Spinal cord (tissue), 10 donors: ENCODE results near the gene ABL1. TPM values are rescaled to one million over a fixed set of nuclear protein-coding genes. Genes with fewer than 3 reads are reported as not detected.

ENCODE experiments used
- DNase-seq, 6 donors: peaks; one replicate each; pipeline versions ENCODE4 v3.0.0 to v3.0.0-alpha.2; 2013 to 2015; ENCODE audit warnings: low spot score in 6 of 6, low read depth in 4 of 6
- H3K27ac ChIP-seq: one replicate; pipeline ENCODE4 v1.5.1; 2013; ENCODE audit warnings: low read depth, low read length, control low read depth
- H3K27me3 ChIP-seq: one replicate; pipeline ENCODE4 v1.6.1; 2013; ENCODE audit warnings: low read length; ENCODE audit not compliant: control insufficient read depth, insufficient read depth
- H3K36me3 ChIP-seq: one replicate; pipeline ENCODE4 v1.6.1; 2013; ENCODE audit warnings: low read length; ENCODE audit not compliant: control insufficient read depth, insufficient read depth
- H3K4me1 ChIP-seq: one replicate; pipeline ENCODE4 v1.6.1; 2013; ENCODE audit warnings: low read length; ENCODE audit not compliant: control insufficient read depth, insufficient read depth
- H3K4me3 ChIP-seq: one replicate; pipeline ENCODE4 v1.5.1; 2013; ENCODE audit warnings: low read depth, low read length, control low read depth
- H3K9me3 ChIP-seq: one replicate; pipeline ENCODE4 v1.6.1; 2013; ENCODE audit warnings: low read length; ENCODE audit not compliant: control insufficient read depth, insufficient read depth
- WGBS: methylation state at CpG from one replicate; pipeline ENCODE4 v1.1.5; 2013; ENCODE audit warnings: missing lambda C conversion rate; ENCODE audit not compliant: insufficient coverage; 5-methylcytosine and 5-hydroxymethylcytosine counted together
- polyA plus RNA-seq, 2 donors: library from polyadenylated mRNA; unstranded; fragments of 120-200 nt; gene quantifications; one replicate each; pipeline ENCODE4 v1.2.1, GENCODE V29; 2013; ENCODE audit not compliant: insufficient read length in 2 of 2
- total RNA-seq, 2 donors: library from RNA; depleted of rRNA in 1 of 2; stranded (reverse); fragments of 120-200 nt in 1 of 2; fragments of >200 nt in 1 of 2; gene quantifications; one replicate each; pipeline versions ENCODE4 v1.2.3 to v1.2.4, GENCODE V29; 2013 to 2014
- donor health status: healthy.

ABL1 gene
- total and polyA plus RNA-seq, 4 donors = 36.6 to 72.7 (median 63.6) TPM

DNA sequence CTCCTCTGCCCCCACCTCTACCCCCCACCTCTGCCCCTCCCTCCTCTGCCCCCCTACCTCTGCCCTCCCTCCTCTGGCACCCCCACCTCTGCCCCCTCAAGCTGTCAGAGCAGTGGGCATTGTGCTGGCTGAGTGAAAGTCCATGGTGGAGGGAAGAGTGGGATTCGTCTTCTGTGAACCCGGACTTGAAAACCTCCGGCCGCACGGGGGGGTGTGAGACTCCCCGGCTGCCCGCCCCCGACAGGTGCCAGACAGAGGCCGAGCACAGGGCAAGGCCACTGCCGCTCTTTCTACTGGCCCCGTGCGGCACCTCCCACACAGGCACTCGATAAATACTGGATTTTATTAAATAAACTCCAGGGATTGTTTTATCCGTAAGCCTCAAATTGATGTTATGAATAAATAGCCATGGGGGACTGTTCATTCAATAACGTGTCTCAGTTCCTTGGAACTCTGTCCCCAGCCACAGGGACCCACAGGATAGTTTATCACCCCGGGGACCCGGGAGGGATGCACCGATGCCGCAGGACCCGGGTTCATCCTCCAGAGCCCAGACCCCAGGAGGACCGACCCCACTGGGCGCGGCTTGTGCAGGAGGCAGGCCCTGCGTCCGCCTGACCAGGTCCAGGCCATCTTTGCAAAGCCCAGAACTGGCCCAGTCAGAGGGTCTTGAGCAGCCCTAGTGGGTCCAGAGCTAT lies 64.1 kb downstream of the ABL1 start:
- WGBS = 82% methylated on average over 12 of the region's 25 CpGs
- peaks cover 37% of the 10 kb centered on the region for H3K4me1 ChIP-seq
- H3K4me3 ChIP-seq = no peak overlapping the region
- no peak for DNase-seq
- H3K27ac ChIP-seq = no peak overlapping the region
- no peaks in the 10 kb centered on the region for H3K27me3 ChIP-seq
- peaks cover 34% of the 10 kb centered on the region for H3K36me3 ChIP-seq
- no peaks in the 10 kb centered on the region for H3K9me3 ChIP-seq

DNA sequence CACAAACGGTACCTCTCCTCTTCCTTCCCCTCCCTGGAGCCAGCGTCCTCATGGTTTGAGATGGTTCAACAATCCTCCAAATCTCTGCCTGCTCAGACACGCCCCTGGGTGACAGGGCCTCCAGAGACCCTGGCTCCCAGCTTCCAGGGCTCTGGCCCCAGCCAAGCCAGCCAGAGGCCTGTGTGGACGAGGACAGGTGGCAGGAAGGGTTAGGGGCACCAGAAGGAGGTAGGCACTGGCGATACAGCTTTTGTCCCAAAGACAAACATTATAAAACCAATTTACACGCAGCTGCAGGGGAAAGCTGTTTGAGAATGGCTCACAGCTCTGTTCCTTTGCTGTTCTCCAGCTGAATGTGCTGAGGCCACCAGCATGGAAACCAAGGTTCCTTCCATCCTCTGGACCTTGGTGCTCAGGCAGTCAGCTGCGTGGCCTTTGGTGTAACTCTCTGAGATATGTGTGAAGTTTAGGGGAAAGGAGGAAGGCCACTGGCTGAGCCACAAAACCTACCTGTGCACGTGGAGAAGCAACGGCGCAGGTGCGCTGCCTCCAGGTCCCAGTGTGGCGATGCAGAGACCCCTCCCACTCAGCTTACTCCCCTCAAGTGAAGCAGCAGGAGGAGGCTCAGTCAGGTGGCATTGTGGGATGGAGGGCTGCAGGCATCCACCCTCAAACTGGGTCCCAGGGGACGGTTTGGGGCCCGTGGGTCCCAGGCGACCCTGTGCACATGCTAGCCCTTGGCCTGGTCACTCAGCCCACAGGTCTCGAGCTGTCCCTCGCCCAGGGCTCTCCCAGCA lies 65.8 kb downstream of the ABL1 start:
- Histone ChIP-seq H3K27ac (no peak overlapping the region), H3K9me3 (no peaks in the 10 kb centered on the region), H3K27me3 (no peaks in the 10 kb centered on the region), H3K4me1 (peaks cover 20% of the 10 kb centered on the region), H3K4me3 (no peak overlapping the region), H3K36me3 (peaks cover 27% of the 10 kb centered on the region)
- DNase-seq = no peak
- 70% methylated on average over 9 of the region's 17 CpGs for WGBS

DNA sequence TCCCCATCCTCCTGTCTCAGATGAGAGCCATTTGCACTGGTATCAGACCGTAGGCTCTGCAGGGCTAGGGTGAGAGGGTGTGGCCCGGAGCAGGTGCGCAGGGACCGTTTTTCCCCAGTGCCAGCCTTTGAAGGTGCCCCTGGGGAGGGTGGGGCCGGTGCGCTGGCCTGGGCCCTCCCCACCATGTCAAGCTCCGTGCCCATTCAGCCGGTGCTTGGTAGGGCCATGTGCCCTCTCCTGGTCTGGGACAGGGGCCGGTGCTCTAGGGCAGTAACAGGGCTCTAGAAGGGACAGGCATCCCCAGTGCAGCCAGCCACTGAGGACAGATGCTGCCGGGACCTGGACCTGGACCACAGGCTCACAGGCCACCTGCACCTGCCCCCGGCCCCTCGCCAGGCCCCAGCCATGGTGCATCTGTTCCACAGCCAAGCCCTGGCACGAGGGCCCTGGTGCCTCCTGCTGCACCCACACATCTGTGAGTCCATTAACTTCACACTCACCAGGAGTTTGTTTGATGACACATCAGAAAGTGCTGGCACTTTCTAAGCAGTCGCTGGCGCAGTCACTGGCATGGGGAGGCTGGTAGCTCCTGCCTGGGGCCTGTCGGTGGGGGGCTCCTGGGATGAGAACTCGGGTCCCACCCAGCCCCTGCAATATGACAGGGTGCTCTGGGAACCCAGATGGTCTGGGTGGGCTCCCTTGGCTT lies 66.6 kb downstream of the ABL1 start:
- no peak overlapping the region for H3K27ac ChIP-seq
- no peak for DNase-seq
- H3K9me3 ChIP-seq = no peaks in the 10 kb centered on the region
- H3K4me1 ChIP-seq = peaks cover 20% of the 10 kb centered on the region
- H3K27me3 ChIP-seq = no peaks in the 10 kb centered on the region
- H3K36me3 ChIP-seq = peaks cover 19% of the 10 kb centered on the region
- WGBS = 83% methylated on average over 17 of the region's 17 CpGs
- H3K4me3 ChIP-seq = no peak overlapping the region

DNA sequence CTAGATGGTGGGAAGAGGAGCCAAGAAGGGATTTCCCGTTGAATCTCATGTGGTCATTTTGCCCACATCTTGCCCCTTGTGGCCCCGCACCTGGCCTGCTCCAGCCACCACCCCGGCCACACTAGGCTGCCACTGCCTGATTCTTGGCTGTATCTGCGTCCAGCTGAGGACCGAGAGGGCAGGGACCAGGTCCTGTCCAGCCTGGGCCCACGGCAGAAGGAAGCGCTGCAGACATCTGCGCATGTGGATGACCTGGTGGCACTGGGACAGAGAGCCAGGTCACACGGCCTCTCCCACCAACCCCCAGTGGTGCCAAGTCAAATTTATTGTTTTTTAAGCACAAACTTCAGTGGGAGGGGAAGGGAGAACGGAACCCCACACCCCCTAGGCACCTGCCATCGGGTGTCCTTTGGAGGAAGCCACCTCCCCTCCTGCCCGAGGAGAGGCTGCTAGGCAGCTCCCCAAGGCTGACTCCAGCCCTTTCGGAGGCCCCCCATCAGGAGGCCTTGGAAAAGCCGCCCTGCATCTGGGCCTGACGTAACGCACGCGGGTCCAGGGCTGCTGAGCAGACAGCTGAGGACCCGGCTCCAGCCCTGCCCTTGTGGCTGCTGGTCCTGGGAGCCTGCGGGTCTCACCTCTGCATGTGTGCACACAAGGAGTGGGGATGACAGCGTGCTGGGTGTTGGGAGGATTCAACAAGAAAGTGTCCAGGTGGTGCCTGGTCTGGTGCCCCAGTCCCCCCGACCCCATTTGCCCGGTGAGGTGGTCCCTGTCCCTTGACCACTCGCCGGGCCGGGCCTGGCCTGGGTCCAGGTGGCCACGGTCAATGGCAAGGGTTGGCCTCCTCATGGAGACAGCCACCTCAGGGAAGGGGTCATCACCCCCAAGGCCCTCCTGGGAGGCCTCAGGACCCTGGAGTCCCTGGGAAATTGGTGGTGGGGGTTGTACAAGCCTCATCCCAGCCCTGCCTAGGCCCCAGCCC lies 67.4 kb downstream of the ABL1 start:
- Histone ChIP-seq H3K27me3 (no peaks in the 10 kb centered on the region), H3K4me1 (peaks cover 22% of the 10 kb centered on the region)
- 80% methylated on average over 23 of the region's 27 CpGs for WGBS

DNA sequence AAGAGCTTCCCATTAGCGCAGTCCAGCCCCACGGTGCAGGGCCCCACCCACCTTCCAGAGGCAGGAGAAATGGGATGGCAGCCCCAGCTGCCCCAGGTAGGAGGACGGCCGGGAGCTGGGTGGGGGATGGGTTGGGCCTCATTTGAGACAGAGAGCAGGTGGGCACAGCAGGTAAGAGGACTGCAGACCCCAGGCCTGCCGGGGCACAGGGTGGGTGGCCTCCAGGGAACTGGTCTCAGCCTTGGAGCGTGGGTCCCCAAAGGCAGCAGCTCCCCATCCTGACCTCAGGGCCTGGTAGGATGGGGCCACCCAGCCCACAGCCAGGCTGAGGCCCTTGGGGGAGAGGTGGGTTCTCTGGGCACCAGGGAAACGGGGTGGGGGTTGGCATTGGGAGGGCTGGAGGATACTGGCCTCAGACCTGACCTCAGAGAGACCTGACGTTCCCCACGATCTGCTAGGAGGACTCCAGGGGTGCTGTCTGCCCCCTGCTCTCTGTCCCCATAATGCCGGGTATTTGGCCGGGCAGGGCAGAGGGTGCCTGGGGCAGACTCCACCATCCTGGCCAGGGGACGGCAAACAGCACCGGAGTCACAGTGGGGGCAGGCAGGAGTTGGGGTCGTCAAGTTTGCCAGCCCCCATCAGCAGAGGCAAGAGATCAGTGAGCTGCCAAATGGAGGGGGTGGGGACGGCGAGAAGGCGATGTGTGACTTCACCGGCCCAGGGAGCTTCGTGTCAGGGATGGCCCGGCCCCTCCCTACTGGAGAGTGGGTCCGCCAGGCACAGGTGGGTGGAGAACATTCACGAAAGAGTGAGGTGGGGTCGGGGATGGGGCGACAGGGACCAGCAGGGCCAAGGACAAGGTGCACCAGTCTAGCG lies 68.4 kb downstream of the ABL1 start:
- peaks cover 27% of the 10 kb centered on the region for H3K4me1 ChIP-seq
- H3K9me3 ChIP-seq = no peaks in the 10 kb centered on the region
- peaks cover 11% of the 10 kb centered on the region for H3K36me3 ChIP-seq
- 79% methylated on average over 25 of the region's 25 CpGs for WGBS
- H3K27ac ChIP-seq = no peak overlapping the region
- H3K4me3 ChIP-seq = no peak overlapping the region
- DNase-seq = no peak
- H3K27me3 ChIP-seq = no peaks in the 10 kb centered on the region

More for the DNA sequence above, 67.4 kb downstream of the ABL1 start:
- Histone ChIP-seq H3K27ac (no peak overlapping the region), H3K36me3 (peaks cover 13% of the 10 kb centered on the region), H3K9me3 (no peaks in the 10 kb centered on the region), H3K4me3 (no peak overlapping the region)
- no peak for DNase-seq

DNA sequence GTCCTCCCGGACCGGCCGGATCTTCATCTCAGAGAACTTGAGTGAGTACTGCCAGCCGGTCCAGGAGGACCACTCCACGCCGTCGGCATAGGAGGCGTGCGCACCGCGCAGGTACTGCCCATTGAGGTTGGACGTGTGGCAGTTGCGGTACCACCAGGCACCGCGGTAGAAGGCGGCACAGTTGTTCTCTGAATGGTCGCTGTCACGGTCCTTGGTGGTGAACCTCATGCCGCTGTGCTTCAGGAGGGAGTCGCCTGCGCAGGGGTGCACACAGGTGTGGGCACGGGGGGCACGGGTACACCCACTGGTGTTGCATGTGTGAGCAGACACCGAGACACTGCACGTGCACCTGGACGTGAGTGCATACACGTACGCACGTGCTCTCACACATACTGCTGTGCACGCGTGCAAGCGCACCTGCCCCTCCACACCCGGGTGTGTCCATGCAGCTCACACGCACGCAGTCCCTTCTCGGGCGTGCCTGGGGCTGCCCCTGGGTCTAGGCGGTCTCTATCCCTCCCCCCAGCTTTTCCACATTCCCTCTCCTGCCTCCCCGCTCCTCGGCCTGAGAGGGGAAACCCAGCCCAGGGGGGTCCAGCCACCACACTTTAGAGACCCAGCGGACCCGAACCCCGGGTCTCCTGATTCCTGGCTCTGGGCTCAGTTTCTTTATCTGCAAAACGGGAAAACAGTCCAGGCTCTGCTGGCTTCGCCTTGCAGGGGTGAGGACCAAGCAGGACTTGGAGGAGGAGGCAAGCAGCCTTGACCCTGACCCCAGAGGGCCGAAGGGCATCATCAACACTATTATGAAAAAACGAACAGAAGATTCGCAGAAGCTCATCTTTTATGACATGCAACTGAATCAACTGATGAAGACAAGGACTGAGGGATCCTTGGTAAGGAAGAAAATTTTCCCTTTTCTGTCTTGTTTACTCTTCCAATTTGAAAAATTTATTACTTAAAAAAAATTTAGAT lies 69.3 kb downstream of the ABL1 start:
- no peak for DNase-seq
- peaks cover 15% of the 10 kb centered on the region for H3K36me3 ChIP-seq
- 92% methylated on average over 45 of the region's 48 CpGs for WGBS
- no peaks in the 10 kb centered on the region for H3K27me3 ChIP-seq
- H3K4me1 ChIP-seq = peaks cover 31% of the 10 kb centered on the region
- no peak overlapping the region for H3K4me3 ChIP-seq
- no peak overlapping the region for H3K27ac ChIP-seq
- no peaks in the 10 kb centered on the region for H3K9me3 ChIP-seq

DNA sequence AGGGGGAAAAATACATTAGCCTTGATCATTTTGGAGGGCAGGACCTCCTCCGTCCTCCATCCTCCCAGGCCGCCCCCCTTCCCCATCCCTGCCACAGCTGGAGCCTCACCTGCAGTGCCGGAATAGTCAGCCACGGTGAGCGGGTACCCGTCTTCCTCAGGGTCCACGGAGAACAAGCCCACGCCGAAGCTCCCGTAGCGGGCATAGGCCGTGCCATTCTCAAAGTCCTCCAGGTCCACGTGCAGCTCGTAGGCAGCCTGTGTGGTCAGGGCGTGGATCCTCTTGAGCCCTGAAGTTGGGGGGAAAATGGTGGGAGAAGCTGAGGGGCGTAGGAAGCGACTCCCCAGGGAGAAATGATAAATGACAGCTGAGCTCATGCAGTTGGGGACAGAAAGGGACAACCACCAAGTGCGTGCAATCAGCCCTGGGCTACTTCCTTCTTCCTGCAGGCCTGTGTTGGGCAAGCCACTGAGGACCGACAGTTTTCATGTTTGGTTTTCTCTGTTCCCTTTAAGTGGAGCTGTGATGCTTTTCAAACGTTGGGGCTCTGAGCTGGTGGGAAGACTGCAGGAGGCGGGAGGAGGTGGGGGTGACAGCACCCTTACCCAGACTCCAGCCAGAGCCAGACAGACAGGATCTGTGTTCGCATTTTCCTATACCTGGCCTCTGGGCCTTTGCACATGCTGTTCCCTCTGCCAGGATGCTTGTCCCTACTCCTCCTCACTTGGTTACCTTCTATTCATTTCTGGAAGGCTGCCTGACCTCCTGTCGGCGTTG lies 70.3 kb downstream of the ABL1 start:
- no peaks in the 10 kb centered on the region for H3K27me3 ChIP-seq
- H3K36me3 ChIP-seq = peaks cover 15% of the 10 kb centered on the region
- H3K27ac ChIP-seq = no peak overlapping the region
- 94% methylated on average over 22 of the region's 24 CpGs for WGBS
- DNase-seq = no peak
- peaks cover 28% of the 10 kb centered on the region for H3K4me1 ChIP-seq
- H3K4me3 ChIP-seq = no peak overlapping the region
- H3K9me3 ChIP-seq = no peaks in the 10 kb centered on the region
